Measurements from ENCODE around the gene NTN4.

- TF ChIP-seq ZBTB7A (IDR thresholded peaks at IDR 0.05; ENCODE audit: low read depth) (no peak), TAF1 (IDR thresholded peaks at IDR 0.05; ENCODE audit: low read depth) (no peak)
Observed at GRCh38 chr12:95608252-95609033, 182.1 kb downstream of the NTN4 start.
